GM18526 (cell line): ENCODE measurements around the gene SAA4.

ENCODE experiments used
- POLR2A ChIP-seq: IDR thresholded peaks from 3 replicates; pipeline ENCODE4 v1.6.1; 2011; ENCODE audit not compliant: insufficient read length; ENCODE audit errors: extremely low read depth

SAA4 gene

GRCh38 chr11:18236664-18237356 lies at the start of gene SAA4:
Gene SAA4, minus strand, starts transcription at chr11:18236802. Its CDS starts 876 bp downstream, at chr11:18235926.
- TF ChIP-seq POLR2A = no peak

GRCh38 chr11:18285841-18286240 lies 49.2 kb upstream of the SAA4 start:
- TF ChIP-seq POLR2A = no peak

GRCh38 chr11:18282626-18283025 lies 46.0 kb upstream of the SAA4 start:
- no peak for TF ChIP-seq POLR2A

GRCh38 chr11:18280438-18281045 lies 43.9 kb upstream of the SAA4 start:
- TF ChIP-seq POLR2A = no peak

GRCh38 chr11:18277565-18278271 lies 41.1 kb upstream of the SAA4 start:
- TF ChIP-seq POLR2A = no peak

- TF ChIP-seq POLR2A = no peak
Measured at GRCh38 chr11:18271206-18271605, 34.6 kb upstream of the SAA4 start.

- no peak for TF ChIP-seq POLR2A
Measured at GRCh38 chr11:18270102-18270501, 33.5 kb upstream of the SAA4 start.

GRCh38 chr11:18265949-18266348 lies 29.3 kb upstream of the SAA4 start, which contains the start of gene SAA1:
Gene SAA1, plus strand, starts transcription at chr11:18266264. Its CDS starts 624 bp downstream, at chr11:18266888.
- no peak for TF ChIP-seq POLR2A

GRCh38 chr11:18264677-18265555 lies 28.3 kb upstream of the SAA4 start:
- no peak for TF ChIP-seq POLR2A

- TF ChIP-seq POLR2A = no peak
Measured at GRCh38 chr11:18264035-18264434, 27.4 kb upstream of the SAA4 start.

GRCh38 chr11:18261721-18262120 lies 25.1 kb upstream of the SAA4 start:
- TF ChIP-seq POLR2A = no peak

- TF ChIP-seq POLR2A = no peak
Measured at GRCh38 chr11:18259259-18259658, 22.7 kb upstream of the SAA4 start.

GRCh38 chr11:18254781-18255361 lies 18.3 kb upstream of the SAA4 start:
- no peak for TF ChIP-seq POLR2A

- no peak for TF ChIP-seq POLR2A
Measured at GRCh38 chr11:18253778-18254338, 17.3 kb upstream of the SAA4 start.
